ENCODE results near the gene TXNRD2.
"Not testable (repeated sequence)": the region's sequence is repeated elsewhere in the genome, so short reads cannot be mapped to it uniquely, and the experiment has no call there.

TXNRD2 gene

GRCh38 chr22:19892925-19893324, 48.7 kb downstream of the TXNRD2 start:
- no peak for DNase-seq (ENCODE audit: insufficient read length, low spot score)
- no peak for FAIRE-seq

GRCh38 chr22:19892257-19892879, 49.2 kb downstream of the TXNRD2 start:
- FAIRE-seq, result peak; percentile 69
- peak; percentile 57 for DNase-seq (ENCODE audit: insufficient read length, low spot score)

- FAIRE-seq (peak; percentile 72), DNase-seq (ENCODE audit: insufficient read length, low spot score) (peak; percentile 84)
These were observed 50.0 kb downstream of the TXNRD2 start for GRCh38 chr22:19891317-19892256.

- FAIRE-seq (no peak), DNase-seq (ENCODE audit: insufficient read length, low spot score) (no peak)
These were observed 50.9 kb downstream of the TXNRD2 start for GRCh38 chr22:19890502-19891316.

GRCh38 chr22:19889951-19890350, 51.7 kb downstream of the TXNRD2 start:
- FAIRE-seq (no peak), DNase-seq (ENCODE audit: insufficient read length, low spot score) (no peak)

GRCh38 chr22:19888131-19888746, 53.4 kb downstream of the TXNRD2 start:
- no peak for FAIRE-seq
- DNase-seq (ENCODE audit: insufficient read length, low spot score), result no peak

- no peak for DNase-seq (ENCODE audit: insufficient read length, low spot score)
- no peak for FAIRE-seq
These were observed 54.2 kb downstream of the TXNRD2 start for GRCh38 chr22:19887256-19887985.

- FAIRE-seq (no peak), DNase-seq (ENCODE audit: insufficient read length, low spot score) (no peak)
These were observed 54.9 kb downstream of the TXNRD2 start for GRCh38 chr22:19886605-19887255.

GRCh38 chr22:19885841-19886592, 55.6 kb downstream of the TXNRD2 start:
- FAIRE-seq (no peak), DNase-seq (ENCODE audit: insufficient read length, low spot score) (no peak)

- FAIRE-seq (no peak), DNase-seq (ENCODE audit: insufficient read length, low spot score) (no peak)
These were observed 56.5 kb downstream of the TXNRD2 start for GRCh38 chr22:19884954-19885751.

GRCh38 chr22:19884161-19884953, 57.3 kb downstream of the TXNRD2 start:
- no peak for FAIRE-seq
- no peak for DNase-seq (ENCODE audit: insufficient read length, low spot score)

GRCh38 chr22:19883446-19883845, 58.2 kb downstream of the TXNRD2 start:
- not testable (repeated sequence) for FAIRE-seq; DNase-seq (ENCODE audit: insufficient read length, low spot score)

- no peak for DNase-seq (ENCODE audit: insufficient read length, low spot score)
- no peak for FAIRE-seq
These were observed 58.9 kb downstream of the TXNRD2 start for GRCh38 chr22:19882446-19883381.

GRCh38 chr22:19880786-19881569, 60.6 kb downstream of the TXNRD2 start:
- FAIRE-seq (peak; percentile 76), DNase-seq (ENCODE audit: insufficient read length, low spot score) (peak; percentile 93)

Measured in HTR-8/SVneo (cell line).